Lower leg skin (tissue), 4 donors: ENCODE results near the gene CCSER1. TPM values are rescaled to one million over a fixed set of nuclear protein-coding genes. Genes with fewer than 3 reads are reported as not detected.

Experiments
- DNase-seq, 2 donors: peaks; one replicate each; pipeline ENCODE4 v3.0.0-alpha.2; 2019; ENCODE audit warnings: low spot score in 2 of 2
- H3K4me3 ChIP-seq: fragments of 200-600 bp; sonication (generic); 2 replicates; pipeline ENCODE4 v1.5.1; 2017; ENCODE audit warnings: mild to moderate bottlenecking, low read depth; ENCODE audit not compliant: poor library complexity, severe bottlenecking
- POLR2A ChIP-seq, 2 donors: fragments of 450-650 bp; IDR thresholded peaks; one replicate each; pipeline ENCODE4 v1.6.1; 2016 to 2017; ENCODE audit warnings: antibody characterized with exemption in 2 of 2, mild to moderate bottlenecking in 1 of 2, moderate library complexity in 1 of 2
- WGBS, 2 donors: methylation state at CpG; one replicate each; pipeline ENCODE4 v1.1.5; 2018; 5-methylcytosine and 5-hydroxymethylcytosine counted together
- intact Hi-C: fragments of 100-400 bp; cut with DNase I; formaldehyde crosslinking; loops from one replicate; pipeline ENCODE4 v1.15.0; 2023; ENCODE audit warnings: low total_unique reads
- total RNA-seq, 4 donors: library from RNA; depleted of rRNA; stranded (reverse); fragments of >200 nt; gene quantifications; one replicate each; pipeline ENCODE4 v1.1.0, GENCODE V29; 2016
- TF ChIP-seq, protein P1 (sequence below), 3 donors: fragments of 450-650 bp; IDR thresholded peaks; one replicate each; pipeline ENCODE4 v1.5.1; 2016; ENCODE audit warnings: antibody characterized with exemption in 3 of 3, mild to moderate bottlenecking in 3 of 3, moderate library complexity in 2 of 3

CCSER1 gene
- total RNA-seq, 4 donors from 2014 or later = 6.5 to 12.1 (median 9.9) TPM

DNA sequence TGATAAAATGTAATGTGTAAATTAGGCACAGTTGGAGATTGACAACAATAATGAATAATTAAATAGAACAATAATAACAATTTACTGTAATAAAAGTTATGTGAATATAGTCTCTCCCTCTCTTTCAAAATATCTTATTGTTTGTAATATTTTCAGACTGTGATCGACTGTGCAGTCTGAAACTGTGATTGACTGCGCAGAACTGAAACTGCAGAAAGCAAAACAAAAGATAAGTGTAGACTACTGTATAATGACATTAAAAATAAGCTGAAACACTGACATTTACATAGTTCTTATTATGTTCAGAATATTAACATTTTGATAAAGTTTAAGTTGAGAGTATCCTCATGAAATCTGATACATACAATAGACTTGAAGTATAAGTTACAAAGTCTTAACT is 371.0 kb downstream of the CCSER1 start:
- no peak for TF ChIP-seq POLR2A (IDR thresholded peaks at IDR 0.05)
- TF ChIP-seq, protein P1, sequence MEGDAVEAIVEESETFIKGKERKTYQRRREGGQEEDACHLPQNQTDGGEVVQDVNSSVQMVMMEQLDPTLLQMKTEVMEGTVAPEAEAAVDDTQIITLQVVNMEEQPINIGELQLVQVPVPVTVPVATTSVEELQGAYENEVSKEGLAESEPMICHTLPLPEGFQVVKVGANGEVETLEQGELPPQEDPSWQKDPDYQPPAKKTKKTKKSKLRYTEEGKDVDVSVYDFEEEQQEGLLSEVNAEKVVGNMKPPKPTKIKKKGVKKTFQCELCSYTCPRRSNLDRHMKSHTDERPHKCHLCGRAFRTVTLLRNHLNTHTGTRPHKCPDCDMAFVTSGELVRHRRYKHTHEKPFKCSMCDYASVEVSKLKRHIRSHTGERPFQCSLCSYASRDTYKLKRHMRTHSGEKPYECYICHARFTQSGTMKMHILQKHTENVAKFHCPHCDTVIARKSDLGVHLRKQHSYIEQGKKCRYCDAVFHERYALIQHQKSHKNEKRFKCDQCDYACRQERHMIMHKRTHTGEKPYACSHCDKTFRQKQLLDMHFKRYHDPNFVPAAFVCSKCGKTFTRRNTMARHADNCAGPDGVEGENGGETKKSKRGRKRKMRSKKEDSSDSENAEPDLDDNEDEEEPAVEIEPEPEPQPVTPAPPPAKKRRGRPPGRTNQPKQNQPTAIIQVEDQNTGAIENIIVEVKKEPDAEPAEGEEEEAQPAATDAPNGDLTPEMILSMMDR (IDR thresholded peaks at IDR 0.05) = no peak
- intact Hi-C loops = no loop called here
- no peak overlapping the region for H3K4me3 ChIP-seq
- 94 to 95% methylated on average over 2 of the region's 2 CpGs for WGBS, 2 donors
- no peak for DNase-seq

DNA sequence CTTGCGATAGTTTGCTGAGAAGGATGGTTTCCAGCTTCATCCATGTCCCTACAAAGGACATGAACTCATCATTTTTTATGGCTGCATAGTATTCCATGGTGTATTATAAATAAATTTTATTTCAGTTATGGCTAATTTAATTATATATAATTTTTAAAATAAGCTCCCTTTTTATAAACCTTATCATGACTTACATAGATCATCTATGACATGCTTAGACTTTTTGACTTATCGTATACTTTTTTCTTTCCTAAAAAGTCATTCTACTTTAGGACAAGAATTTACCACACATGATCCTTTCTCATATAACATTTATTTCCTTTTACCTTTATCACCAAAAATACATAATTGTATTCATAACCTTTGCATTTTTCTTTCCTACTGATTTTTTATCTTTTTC is 376.5 kb downstream of the CCSER1 start:
- 85 to 95% methylated on average over 2 of the region's 2 CpGs for WGBS, 2 donors
- no peak for DNase-seq
- TF ChIP-seq, protein P1 (IDR thresholded peaks at IDR 0.05) = no peak
- TF ChIP-seq POLR2A (IDR thresholded peaks at IDR 0.05) = no peak
- intact Hi-C loops = no loop called here
- H3K4me3 ChIP-seq = no peak overlapping the region

GRCh38 chr4:90515191-90515590 is 388.0 kb downstream of the CCSER1 start:
- H3K4me3 ChIP-seq = no peak overlapping the region
- TF ChIP-seq, protein P1 (IDR thresholded peaks at IDR 0.05) = no peak
- TF ChIP-seq POLR2A (IDR thresholded peaks at IDR 0.05) = no peak
- no peak for DNase-seq
- intact Hi-C loops = no loop called here

GRCh38 chr4:90528551-90528950 is 401.4 kb downstream of the CCSER1 start:
- intact Hi-C loops = no loop called here
- no peak for TF ChIP-seq POLR2A (IDR thresholded peaks at IDR 0.05)
- TF ChIP-seq, protein P1 (IDR thresholded peaks at IDR 0.05) = no peak
- no peak overlapping the region for H3K4me3 ChIP-seq
- 73% methylated on average over 1 of the region's 1 CpG for WGBS, 2 donors
- no peak for DNase-seq

- intact Hi-C loops = no loop called here
- TF ChIP-seq POLR2A (IDR thresholded peaks at IDR 0.05) = no peak
- TF ChIP-seq, protein P1 (IDR thresholded peaks at IDR 0.05) = no peak
- no peak for DNase-seq
- 71 to 85% methylated on average over 1 of the region's 1 CpG for WGBS, 2 donors
- no peak overlapping the region for H3K4me3 ChIP-seq
Measured at GRCh38 chr4:90536408-90536807, 409.2 kb downstream of the CCSER1 start.

DNA sequence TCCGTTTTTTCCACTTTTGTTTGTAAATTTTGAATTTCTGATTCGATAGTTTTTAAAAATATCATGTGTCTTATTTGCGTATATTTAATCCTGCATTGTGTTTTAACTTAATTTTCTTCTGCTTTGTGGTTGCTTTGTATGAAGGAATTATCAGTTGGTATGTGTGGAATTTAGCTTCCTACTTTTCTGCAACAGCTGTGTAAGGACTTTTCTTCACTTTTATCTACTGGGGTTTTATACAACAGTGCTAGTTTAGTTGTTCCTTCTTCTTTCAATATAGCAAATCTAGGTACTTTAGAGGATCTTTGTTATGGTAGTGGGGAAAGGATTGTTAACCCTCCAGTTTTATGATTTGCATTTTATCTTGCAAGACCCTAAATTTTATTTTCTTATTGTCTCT is 410.3 kb downstream of the CCSER1 start:
- TF ChIP-seq, protein P1 (IDR thresholded peaks at IDR 0.05) = no peak
- TF ChIP-seq POLR2A (IDR thresholded peaks at IDR 0.05) = no peak
- WGBS, 2 donors = 86 to 91% methylated on average over 3 of the region's 3 CpGs
- H3K4me3 ChIP-seq = no peak overlapping the region
- DNase-seq = no peak
- intact Hi-C loops = no loop called here
